NCI-H1048 (cell line): ENCODE data around the gene HID1.
"Not testable (repeated sequence)": the region's sequence is repeated elsewhere in the genome, so short reads cannot be mapped to it uniquely, and the experiment has no call there.

ENCODE experiments used
- DNase-seq: peaks from one replicate; lab custom pipeline; 2025; lab: John Stamatoyannopoulos, UW

The HID1 gene

DNA sequence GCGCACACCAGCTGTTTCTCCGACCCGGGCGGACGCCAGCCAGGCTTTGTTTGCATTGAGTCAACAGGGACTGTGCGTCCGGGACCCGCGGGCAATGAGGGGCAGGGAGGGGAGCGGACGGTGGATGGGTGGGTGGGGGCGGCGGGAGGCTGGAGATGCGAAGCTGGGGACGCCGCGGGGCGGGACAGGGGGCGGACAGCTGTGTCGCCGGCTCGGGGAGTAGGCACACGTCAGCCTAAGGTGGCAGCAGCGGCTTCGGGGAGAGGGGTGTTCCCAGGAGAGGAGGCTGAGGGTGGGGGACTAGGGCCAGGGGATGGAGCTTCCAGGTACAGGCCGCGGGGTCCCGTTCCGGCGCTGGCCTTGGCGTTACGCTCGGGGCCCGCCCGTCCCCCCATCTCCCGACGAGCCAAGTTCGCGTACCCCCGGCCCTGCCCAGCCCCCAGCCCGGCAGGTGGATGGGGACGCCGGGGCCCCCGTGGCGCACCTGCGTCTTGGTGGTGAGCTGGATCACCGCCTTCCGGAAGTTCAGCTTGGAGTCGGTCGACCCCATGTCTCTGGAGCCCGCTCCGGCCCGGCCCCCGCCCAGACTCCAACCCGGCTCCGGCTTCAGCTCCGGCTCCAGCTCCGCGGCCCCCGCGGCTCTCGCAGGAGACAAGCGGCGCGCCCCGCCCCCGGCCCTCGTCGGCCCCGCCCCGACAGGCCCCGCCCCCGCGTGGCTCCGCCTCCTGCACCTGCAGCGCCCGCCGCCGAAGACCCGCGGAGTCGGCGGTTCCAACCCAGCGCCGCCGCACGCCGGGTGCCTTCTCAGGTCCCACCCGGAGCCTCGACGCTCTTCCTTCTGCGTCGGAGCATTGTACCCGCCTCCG lies at the start of gene HID1:
TSS of gene HID1 (minus strand) at position 653 of the 866 bp plus-strand sequence. CDS start at position 550, 103 bp downstream.
- peak; percentile 27 for DNase-seq

GRCh38 chr17:75020331-75021110 lies 48.0 kb upstream of the HID1 start:
- DNase-seq = no peak

DNA sequence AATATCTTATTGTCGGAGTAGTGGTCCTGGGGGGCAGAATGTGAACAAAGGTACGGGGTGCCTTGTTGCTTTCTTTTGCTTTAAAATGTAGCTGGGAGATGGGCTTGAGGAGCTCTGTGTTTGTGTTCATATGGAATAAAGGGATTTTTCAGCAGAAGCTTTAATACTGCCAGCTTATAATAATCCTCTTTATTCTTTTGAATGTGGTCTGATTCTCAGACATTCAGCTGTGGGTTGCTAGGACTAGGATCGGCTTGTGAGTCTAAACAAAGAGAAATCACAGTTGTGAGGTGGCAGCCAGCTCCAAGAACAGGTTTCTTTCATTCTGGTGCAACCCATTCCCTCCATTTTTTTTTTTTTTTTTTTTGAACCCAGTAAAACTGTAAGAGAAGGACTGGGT lies 47.2 kb upstream of the HID1 start:
- no peak for DNase-seq

DNA sequence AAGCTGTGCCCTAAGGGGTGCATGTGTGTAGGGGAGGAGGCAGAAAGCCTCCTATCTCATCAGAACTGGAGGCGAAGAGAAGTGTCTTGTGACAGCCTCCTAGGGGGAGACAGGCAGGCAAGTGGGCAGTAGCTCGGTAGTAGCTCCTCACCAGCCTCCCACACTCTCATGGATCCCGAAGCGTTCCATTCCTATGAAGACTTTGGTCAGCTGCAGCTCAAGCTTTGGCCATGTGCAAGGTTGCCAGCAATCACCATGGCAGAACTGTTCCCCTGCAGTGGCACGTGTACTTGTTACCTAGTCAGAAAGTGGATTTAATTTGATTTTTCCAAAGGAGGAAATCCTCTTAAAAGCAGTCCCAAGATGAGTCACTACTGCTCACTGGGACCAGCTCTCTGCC lies 46.6 kb upstream of the HID1 start:
- no peak for DNase-seq

DNA sequence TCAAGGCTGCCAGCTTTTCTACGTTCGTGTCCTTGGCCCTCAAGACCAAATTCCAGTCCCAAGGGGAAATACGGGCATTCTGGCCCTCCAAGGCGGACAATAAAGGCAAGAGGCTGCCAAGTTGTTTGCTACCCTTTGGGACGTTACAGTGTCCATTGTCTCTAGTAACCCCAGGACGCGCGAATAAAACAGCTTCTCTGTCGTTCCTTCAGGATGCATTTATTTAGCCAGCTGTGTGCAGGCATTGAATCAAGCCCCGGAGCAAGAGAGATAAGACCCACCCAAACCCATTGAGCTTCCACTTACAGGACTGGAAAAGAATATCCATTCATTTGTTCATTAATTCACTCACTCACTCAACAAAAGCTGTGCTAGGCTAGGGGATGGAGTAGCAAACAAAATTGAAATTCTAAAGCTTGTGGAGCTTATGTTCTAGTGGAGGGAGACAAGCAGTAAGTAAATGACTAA lies 40.6 kb upstream of the HID1 start:
- no peak for DNase-seq

- DNase-seq = peak; percentile 75
These were observed 40.0 kb upstream of the HID1 start, which contains the start of gene MRPL58 for GRCh38 chr17:75012346-75013091. Gene MRPL58 (plus strand): TSS chr17:75012670. CDS start chr17:75012687, 17 bp downstream.

DNA sequence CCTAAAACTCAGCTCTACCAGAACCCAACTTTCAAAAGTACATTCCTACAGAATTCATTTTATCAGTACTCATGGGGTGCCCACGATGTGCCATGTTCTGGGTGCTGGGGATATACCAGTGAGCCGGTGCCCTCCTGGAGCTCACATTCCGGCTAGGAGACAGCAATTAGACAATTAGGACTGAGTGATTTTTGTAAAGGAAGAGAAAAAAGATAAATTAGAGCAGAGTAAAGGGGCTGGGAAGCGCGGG lies 39.5 kb upstream of the HID1 start:
- DNase-seq = no peak

- no peak for DNase-seq
These were observed 39.0 kb upstream of the HID1 start for GRCh38 chr17:75011401-75012095.

- DNase-seq = no peak
These were observed 38.3 kb upstream of the HID1 start for GRCh38 chr17:75010683-75011400.

DNA sequence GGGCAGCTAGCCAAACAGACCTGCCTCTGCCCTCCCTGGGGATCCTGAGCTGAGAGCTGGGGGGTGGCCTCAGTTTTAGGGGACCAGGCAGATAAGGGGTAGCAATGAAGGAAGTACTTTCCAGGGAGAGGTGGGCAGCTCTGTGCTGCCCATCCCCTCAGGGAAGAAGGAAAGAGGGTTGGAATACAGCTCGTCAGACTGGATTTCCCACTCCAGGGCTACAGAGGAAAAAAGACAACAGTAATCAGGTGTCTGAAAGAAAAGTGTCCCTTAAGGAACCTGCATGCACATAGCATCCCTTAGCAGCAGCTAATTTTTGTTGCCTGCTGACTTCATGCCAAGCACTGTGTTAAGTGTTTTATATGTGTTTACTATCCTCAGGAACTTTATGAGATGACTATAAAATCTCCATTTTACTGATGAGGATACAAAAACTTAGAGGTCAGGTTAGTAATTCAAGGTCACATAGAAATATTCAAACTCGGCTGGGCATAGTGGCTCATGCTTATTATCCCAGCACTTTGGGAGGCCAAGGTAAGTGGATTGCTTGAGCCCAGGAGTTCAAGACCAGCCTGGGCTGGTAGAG lies 36.7 kb upstream of the HID1 start:
- no peak for DNase-seq

DNA sequence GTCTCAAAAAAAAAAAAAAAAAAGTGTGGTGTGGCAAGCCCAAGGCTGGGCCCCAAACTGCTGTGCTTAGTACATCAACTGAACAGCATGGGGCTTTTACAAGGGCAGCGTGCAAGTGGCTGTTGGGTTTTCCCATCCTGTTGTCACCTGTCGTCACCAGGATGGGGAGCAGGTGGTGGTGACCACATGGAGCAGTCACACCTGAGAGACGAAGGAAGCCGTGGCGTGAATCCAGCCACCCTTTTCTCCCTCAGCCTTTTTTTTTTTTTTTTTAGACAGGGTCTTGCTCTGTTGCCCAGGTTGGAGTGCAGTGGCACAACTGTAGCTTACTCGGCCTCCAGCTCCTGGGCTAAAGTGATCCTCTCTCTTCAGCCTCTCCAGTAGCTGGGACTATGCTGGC lies 35.8 kb upstream of the HID1 start:
- no peak for DNase-seq

DNA sequence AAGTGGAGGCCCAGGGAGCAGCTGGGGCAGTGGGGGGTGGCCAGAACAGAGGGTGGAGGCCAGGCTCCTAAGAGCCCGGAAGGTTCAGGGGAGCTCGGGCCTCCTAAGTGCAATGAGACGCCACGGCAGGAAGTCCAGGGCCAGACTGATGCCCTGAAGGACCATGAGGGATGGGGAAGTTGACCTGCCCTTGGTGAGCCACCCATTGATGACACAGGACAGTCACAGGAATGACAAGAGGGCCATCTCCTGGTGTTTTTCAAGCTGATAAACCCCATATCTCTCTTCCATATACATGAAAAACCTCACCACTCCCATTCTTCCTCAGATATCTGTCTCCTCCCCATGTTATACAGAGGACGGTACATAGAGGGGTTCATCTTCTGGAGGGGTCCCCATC lies 34.1 kb upstream of the HID1 start:
- no peak for DNase-seq

DNA sequence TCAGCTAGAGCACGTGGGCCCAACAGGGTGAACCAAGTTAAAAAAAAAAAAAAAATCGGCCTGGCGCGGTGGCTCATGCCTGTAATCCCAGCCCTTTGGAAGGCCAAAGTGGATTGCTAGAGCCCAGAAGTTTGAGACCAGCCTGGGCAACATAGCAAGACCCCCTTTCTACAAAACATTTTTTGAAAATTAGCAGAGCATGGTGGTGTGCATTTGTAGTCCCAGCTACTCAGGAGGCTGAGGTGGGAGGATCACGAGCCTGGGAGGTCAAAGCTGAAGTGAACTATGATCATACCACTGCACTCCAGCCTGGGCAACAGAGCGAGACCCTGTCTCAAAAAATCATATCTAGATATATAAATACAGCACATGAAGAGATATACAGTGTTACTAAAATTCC lies 33.5 kb upstream of the HID1 start:
- DNase-seq = not testable (repeated sequence)

DNA sequence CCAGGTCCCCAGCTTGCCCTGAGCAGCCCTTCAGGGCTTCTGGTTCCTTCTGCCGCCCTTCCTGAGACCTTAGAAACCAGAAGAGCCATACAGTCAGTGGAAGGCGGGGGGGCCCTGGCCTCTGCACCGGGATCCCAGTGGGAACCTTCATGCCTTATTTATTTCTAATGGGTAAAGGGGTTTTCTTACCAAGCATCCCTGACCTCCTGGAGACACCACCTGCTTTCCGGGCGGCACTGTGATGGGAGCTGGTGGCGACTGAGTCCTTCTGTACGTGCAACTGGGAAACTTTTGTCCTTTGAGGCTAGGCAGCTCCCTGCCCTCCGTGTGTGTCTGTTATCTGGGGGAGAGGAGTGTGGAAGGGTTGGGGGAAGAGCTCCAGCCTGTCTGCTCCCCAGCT lies 32.7 kb upstream of the HID1 start:
- no peak for DNase-seq

DNA sequence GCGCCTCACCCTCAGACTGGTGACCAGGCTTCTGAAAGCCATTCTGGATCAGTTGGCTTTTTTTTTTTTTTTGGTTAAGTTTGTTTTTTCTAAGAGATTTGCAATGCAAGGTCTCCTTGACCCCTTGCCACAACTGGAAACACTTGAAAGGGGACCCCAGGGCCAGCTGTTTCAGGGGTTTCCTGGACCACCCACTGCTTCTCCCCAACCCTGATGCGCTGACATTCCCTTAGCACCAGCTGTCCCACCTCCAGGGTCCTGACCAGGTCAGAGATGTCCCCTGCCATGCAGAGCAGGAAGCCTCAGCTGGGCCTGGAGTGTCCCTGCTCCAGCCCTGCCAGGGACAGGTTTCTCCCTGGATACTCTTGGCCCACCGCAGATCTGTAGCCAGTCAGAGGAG lies 31.8 kb upstream of the HID1 start:
- DNase-seq = no peak

DNA sequence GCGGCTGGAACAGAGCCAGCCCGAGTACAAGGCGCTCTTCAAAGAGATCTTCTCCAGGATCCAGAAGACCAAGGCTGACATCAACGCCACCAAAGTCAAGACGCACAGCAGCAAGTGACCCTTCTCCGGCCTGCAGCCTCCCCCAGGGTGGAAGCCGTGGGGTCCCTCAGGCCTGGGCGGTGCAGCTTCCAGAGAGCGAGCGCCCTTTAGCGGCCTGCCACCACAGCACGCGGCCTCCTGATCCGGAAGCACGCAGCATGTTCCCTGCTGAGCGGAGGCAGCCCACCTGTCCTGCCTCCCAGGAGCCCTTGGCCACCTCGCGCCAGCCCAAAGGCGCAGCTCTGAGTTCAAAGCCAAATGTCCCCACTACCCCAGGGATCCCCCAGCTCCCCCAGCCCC lies 31.4 kb upstream of the HID1 start:
- DNase-seq = no peak

GRCh38 chr17:75003070-75003956 lies 30.8 kb upstream of the HID1 start:
- no peak for DNase-seq

- DNase-seq = no peak
These were observed 29.6 kb upstream of the HID1 start for GRCh38 chr17:75001915-75002843.

GRCh38 chr17:74999523-74999922 lies 27.0 kb upstream of the HID1 start:
- no peak for DNase-seq
